ENCODE results near the gene UBXN6. TPM values are rescaled to one million over a fixed set of nuclear protein-coding genes. Genes with fewer than 3 reads are reported as not detected.

The UBXN6 gene
- total RNA-seq, 2 donors from 2014 or later = 31.2 to 36.9 TPM

DNA sequence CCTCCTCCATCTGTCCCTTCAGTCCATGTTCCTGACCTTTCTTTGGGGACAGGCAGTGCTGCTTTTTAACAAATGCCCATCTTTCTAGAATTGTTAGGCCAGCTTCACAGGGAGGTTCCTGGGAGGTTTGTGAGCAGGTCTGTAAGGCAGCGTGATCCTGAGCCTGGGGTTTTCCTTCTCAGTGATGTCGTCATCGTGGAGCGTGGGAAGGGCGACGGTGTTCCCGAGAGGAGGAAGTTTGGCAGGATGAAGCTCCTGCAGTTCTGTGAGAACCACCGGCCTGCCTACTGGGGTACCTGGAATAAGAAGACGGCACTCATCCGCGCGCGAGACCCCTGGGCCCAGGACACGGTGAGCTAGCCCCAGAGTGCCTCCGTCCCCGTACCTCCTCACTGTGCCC lies 28.3 kb downstream of the UBXN6 start:
- no peaks in the 10 kb centered on the region for H3K27me3 ChIP-seq (ENCODE audit: control insufficient read depth, insufficient read depth, low read length, poor library complexity, severe bottlenecking)
- no peak overlapping the region for H3K4me3 ChIP-seq (ENCODE audit: low read length)
- no peaks in the 10 kb centered on the region for H3K4me1 ChIP-seq (ENCODE audit: control insufficient read depth, insufficient read depth, low read length)
- peaks cover 67% of the 10 kb centered on the region for H3K36me3 ChIP-seq (ENCODE audit: control insufficient read depth, insufficient read depth, low read length)
- H3K9me3 Mint-ChIP-seq = no peaks in the 10 kb centered on the region
- H3K27me3 Mint-ChIP-seq (ENCODE audit: insufficient read depth) = no peaks in the 10 kb centered on the region
- TF ChIP-seq, protein P1, sequence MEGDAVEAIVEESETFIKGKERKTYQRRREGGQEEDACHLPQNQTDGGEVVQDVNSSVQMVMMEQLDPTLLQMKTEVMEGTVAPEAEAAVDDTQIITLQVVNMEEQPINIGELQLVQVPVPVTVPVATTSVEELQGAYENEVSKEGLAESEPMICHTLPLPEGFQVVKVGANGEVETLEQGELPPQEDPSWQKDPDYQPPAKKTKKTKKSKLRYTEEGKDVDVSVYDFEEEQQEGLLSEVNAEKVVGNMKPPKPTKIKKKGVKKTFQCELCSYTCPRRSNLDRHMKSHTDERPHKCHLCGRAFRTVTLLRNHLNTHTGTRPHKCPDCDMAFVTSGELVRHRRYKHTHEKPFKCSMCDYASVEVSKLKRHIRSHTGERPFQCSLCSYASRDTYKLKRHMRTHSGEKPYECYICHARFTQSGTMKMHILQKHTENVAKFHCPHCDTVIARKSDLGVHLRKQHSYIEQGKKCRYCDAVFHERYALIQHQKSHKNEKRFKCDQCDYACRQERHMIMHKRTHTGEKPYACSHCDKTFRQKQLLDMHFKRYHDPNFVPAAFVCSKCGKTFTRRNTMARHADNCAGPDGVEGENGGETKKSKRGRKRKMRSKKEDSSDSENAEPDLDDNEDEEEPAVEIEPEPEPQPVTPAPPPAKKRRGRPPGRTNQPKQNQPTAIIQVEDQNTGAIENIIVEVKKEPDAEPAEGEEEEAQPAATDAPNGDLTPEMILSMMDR (conservative IDR thresholded peaks at IDR 0.05) = no peak
- peaks cover under 1% of the 10 kb centered on the region for H3K9me3 ChIP-seq (ENCODE audit: control insufficient read depth, low read length)
- H3K4me3 Mint-ChIP-seq = no peak overlapping the region
- H3K4me1 Mint-ChIP-seq = no peaks in the 10 kb centered on the region
- H3K27ac ChIP-seq (ENCODE audit: low read depth, low read length) = no peak overlapping the region
- DNase-seq = no peak
- H3K36me3 Mint-ChIP-seq (ENCODE audit: low read depth) = peaks cover 75% of the 10 kb centered on the region
- H3K9ac ChIP-seq (ENCODE audit: extremely low read depth, low read length, poor library complexity, severe bottlenecking) = no peak overlapping the region
- no peak overlapping the region for H3K27ac Mint-ChIP-seq
- WGBS, 2 experiments (ENCODE audit: insufficient coverage in 1 of 2, insufficient read length in 1 of 2) = 97% methylated on average over 8 to 15 of the region's 16 CpGs

DNA sequence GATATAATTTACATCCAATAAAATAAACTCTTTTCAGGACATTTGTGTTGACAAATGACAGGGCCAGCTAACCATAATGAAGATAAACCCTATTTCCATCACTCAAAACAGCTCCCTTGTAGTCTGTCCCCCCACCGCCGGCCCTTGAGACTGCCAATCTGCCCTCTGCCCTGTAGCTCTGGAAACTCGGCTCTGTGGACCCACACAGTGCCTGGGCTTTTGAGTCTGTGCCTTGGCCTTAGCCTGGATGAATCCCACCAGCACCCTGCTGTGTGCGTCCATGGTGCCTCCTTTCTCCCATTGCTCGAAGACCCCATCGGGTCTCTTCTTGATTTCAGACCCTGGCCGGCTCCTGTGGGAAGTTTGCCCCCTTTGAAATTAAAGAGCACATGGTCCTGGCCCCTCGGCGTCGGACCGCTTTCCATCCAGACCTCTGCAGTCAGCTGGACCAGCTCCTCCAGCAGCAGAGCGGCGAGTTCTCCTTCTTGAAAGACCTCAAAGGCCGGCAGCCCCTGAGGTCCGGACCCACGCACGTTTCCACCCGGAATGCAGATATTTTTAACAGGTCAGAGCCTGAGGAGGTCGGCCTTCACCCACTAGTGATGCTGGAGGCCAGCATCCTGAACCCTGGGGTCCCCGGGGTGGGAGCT lies 29.1 kb downstream of the UBXN6 start:
- Mint-ChIP-seq H3K9me3 (no peaks in the 10 kb centered on the region), H3K27ac (peak overlapping the region; percentile 26), H3K4me3 (no peak overlapping the region), H3K36me3 (ENCODE audit: low read depth) (peaks cover 75% of the 10 kb centered on the region), H3K4me1 (no peaks in the 10 kb centered on the region), H3K27me3 (ENCODE audit: insufficient read depth) (no peaks in the 10 kb centered on the region)
- 95% methylated on average over 14 to 20 of the region's 20 CpGs for WGBS, 2 experiments (ENCODE audit: insufficient coverage in 1 of 2, insufficient read length in 1 of 2)
- TF ChIP-seq, protein P1 (conservative IDR thresholded peaks at IDR 0.05) = no peak
- Histone ChIP-seq H3K9me3 (ENCODE audit: control insufficient read depth, low read length) (no peaks in the 10 kb centered on the region), H3K27me3 (ENCODE audit: control insufficient read depth, insufficient read depth, low read length, poor library complexity, severe bottlenecking) (no peaks in the 10 kb centered on the region), H3K36me3 (ENCODE audit: control insufficient read depth, insufficient read depth, low read length) (peaks cover 67% of the 10 kb centered on the region), H3K9ac (ENCODE audit: extremely low read depth, low read length, poor library complexity, severe bottlenecking) (no peak overlapping the region), H3K4me3 (ENCODE audit: low read length) (no peak overlapping the region), H3K4me1 (ENCODE audit: control insufficient read depth, insufficient read depth, low read length) (no peaks in the 10 kb centered on the region), H3K27ac (ENCODE audit: low read depth, low read length) (no peak overlapping the region)
- DNase-seq = peak; percentile 45

DNA sequence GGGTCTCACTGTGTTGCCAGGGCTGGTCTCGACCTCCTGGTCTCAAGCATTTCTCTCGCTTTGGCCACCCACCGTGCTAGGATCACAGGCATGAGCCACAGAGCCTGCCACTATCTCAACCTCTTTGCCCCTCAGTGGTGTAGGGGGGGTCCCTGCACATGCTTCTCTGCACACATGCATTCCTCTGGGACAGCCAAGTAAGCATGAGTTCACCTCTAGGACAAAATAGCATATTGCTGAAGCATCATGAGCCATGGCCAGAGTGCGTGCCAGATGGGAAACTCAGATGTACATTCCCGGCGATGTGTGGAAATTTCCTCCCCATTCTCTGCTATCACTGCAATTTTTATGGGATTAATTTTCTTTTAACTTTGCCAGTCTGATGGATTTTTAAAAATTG lies 32.1 kb downstream of the UBXN6 start:
- no peak overlapping the region for H3K27ac ChIP-seq (ENCODE audit: low read depth, low read length)
- Mint-ChIP-seq H3K9me3 (no peaks in the 10 kb centered on the region), H3K4me1 (no peaks in the 10 kb centered on the region), H3K36me3 (ENCODE audit: low read depth) (peaks cover 60% of the 10 kb centered on the region), H3K4me3 (no peak overlapping the region), H3K27ac (peak overlapping the region; percentile 7), H3K27me3 (ENCODE audit: insufficient read depth) (no peaks in the 10 kb centered on the region)
- peaks cover 67% of the 10 kb centered on the region for H3K36me3 ChIP-seq (ENCODE audit: control insufficient read depth, insufficient read depth, low read length)
- TF ChIP-seq, protein P1 (conservative IDR thresholded peaks at IDR 0.05) = no peak
- H3K4me1 ChIP-seq (ENCODE audit: control insufficient read depth, insufficient read depth, low read length) = no peaks in the 10 kb centered on the region
- no peak overlapping the region for H3K9ac ChIP-seq (ENCODE audit: extremely low read depth, low read length, poor library complexity, severe bottlenecking)
- H3K27me3 ChIP-seq (ENCODE audit: control insufficient read depth, insufficient read depth, low read length, poor library complexity, severe bottlenecking) = no peaks in the 10 kb centered on the region
- WGBS, 2 experiments (ENCODE audit: insufficient coverage in 1 of 2, insufficient read length in 1 of 2) = 98 to 100% methylated on average over 3 to 6 of the region's 6 CpGs
- no peak for DNase-seq
- H3K4me3 ChIP-seq (ENCODE audit: low read length) = no peak overlapping the region
- no peaks in the 10 kb centered on the region for H3K9me3 ChIP-seq (ENCODE audit: control insufficient read depth, low read length)
